Smooth muscle cell (in vitro differentiated cells): ENCODE data around the gene MAGI3. TPM values are rescaled to one million over a fixed set of nuclear protein-coding genes. Genes with fewer than 3 reads are reported as not detected.

ENCODE experiments used
- DNase-seq: peaks from one replicate; lab custom pipeline; 2025; ENCODE audit not compliant: unreplicated experiment; lab: John Stamatoyannopoulos, UW
- H2AFZ ChIP-seq: fragments of 200-600 bp; sonication (generic); 2 replicates; pipeline ENCODE4 v1.6.0; 2016; ENCODE audit warnings: antibody characterized with exemption, low read depth, mild to moderate bottlenecking
- H3F3A ChIP-seq: fragments of 200-600 bp; sonication (generic); 2 replicates; pipeline ENCODE4 v1.6.0; 2017; ENCODE audit warnings: antibody characterized with exemption, low read depth
- H3K27ac ChIP-seq: fragments of 200-600 bp; sonication (generic); 2 replicates; pipeline ENCODE4 v1.5.1; 2016; ENCODE audit warnings: low read depth, mild to moderate bottlenecking
- H3K27me3 ChIP-seq: fragments of 200-600 bp; sonication (generic); 2 replicates; pipeline ENCODE4 v1.6.1; 2016; ENCODE audit warnings: low read depth, mild to moderate bottlenecking
- H3K36me3 ChIP-seq: fragments of 200-600 bp; sonication (generic); 2 replicates; pipeline ENCODE4 v1.5.1; 2016; ENCODE audit warnings: low read depth
- H3K4me1 ChIP-seq: fragments of 200-600 bp; sonication (generic); 2 replicates; pipeline ENCODE4 v1.5.1; 2016; ENCODE audit warnings: low read depth
- H3K4me2 ChIP-seq: fragments of 200-600 bp; sonication (generic); 2 replicates; pipeline ENCODE4 v1.6.0; 2016; ENCODE audit warnings: mild to moderate bottlenecking
- H3K4me3 ChIP-seq: fragments of 200-600 bp; sonication (generic); 2 replicates; pipeline ENCODE4 v1.5.1; 2016; ENCODE audit warnings: mild to moderate bottlenecking
- H3K79me2 ChIP-seq: fragments of 200-600 bp; sonication (generic); 2 replicates; pipeline ENCODE4 v1.6.0; 2016; ENCODE audit warnings: low read depth, mild to moderate bottlenecking
- H3K9ac ChIP-seq: fragments of 200-600 bp; sonication (generic); 2 replicates; pipeline ENCODE4 v1.6.0; 2016; ENCODE audit warnings: low read depth
- H3K9me3 ChIP-seq: fragments of 200-600 bp; sonication (generic); replicated peaks from 2 replicates; pipeline ENCODE4 v1.5.1; 2016; ENCODE audit warnings: low read depth
- H4K20me1 ChIP-seq: fragments of 200-600 bp; sonication (generic); 2 replicates; pipeline ENCODE4 v1.6.0; 2016; ENCODE audit warnings: low read depth
- CTCF ChIP-seq: fragments of 200-600 bp; sonication (generic); IDR thresholded peaks from 2 replicates; pipeline ENCODE4 v1.5.1; 2017; ENCODE audit warnings: borderline replicate concordance, mild to moderate bottlenecking, antibody characterized with exemption; ENCODE audit not compliant: insufficient read depth, poor library complexity, severe bottlenecking
- WGBS: methylation state at CpG from one replicate; pipeline ENCODE4 v1.1.7; 2016; ENCODE audit warnings: low lambda C conversion rate; 5-methylcytosine and 5-hydroxymethylcytosine counted together
- polyA plus RNA-seq: library from polyadenylated mRNA; unstranded; fragments of >200 nt; fragmentation: Nextera tagmentation; extraction: Ambion mirVana; gene quantifications from 2 replicates; pipeline ENCODE4 v1.2.1, GENCODE V29; 2016
- total RNA-seq: library from RNA; depleted of rRNA; stranded (reverse); fragments of >200 nt; gene quantifications from 2 replicates; pipeline ENCODE4 v1.2.3, GENCODE V29; 2014

MAGI3 gene
- total and polyA plus RNA-seq, 2 experiments from 2014 or later: 10.9 to 19.1 TPM

- H3K27me3 ChIP-seq: no peaks in the 10 kb centered on the region
- H4K20me1 ChIP-seq: peaks cover 41% of the 10 kb centered on the region
- no peaks in the 10 kb centered on the region for H3F3A ChIP-seq
- no peak overlapping the region for H3K9ac ChIP-seq
- no peak overlapping the region for H2AFZ ChIP-seq
- H3K4me3 ChIP-seq: no peak overlapping the region
- no peak for TF ChIP-seq CTCF
- H3K27ac ChIP-seq: no peak overlapping the region
- H3K4me1 ChIP-seq: no peaks in the 10 kb centered on the region
- H3K36me3 ChIP-seq: no peaks in the 10 kb centered on the region
- H3K79me2 ChIP-seq: peaks cover 64% of the 10 kb centered on the region
- H3K4me2 ChIP-seq: no peak overlapping the region
- peaks cover 2% of the 10 kb centered on the region for H3K9me3 ChIP-seq
- 87% methylated on average over 2 of the region's 2 CpGs for WGBS
- DNase-seq: no peak
Observed at GRCh38 chr1:113439277-113439670, 49.0 kb downstream of the MAGI3 start.

GRCh38 chr1:113442131-113442530 lies 51.8 kb downstream of the MAGI3 start:
- no peaks in the 10 kb centered on the region for H3K36me3 ChIP-seq
- H4K20me1 ChIP-seq: peaks cover 17% of the 10 kb centered on the region
- H3K27ac ChIP-seq: no peak overlapping the region
- no peaks in the 10 kb centered on the region for H3K4me1 ChIP-seq
- peaks cover 10% of the 10 kb centered on the region for H3K9me3 ChIP-seq
- H3F3A ChIP-seq: no peaks in the 10 kb centered on the region
- no peak overlapping the region for H2AFZ ChIP-seq
- 95% methylated on average over 2 of the region's 2 CpGs for WGBS
- no peak overlapping the region for H3K9ac ChIP-seq
- no peaks in the 10 kb centered on the region for H3K27me3 ChIP-seq
- TF ChIP-seq CTCF: no peak
- peaks cover 63% of the 10 kb centered on the region for H3K79me2 ChIP-seq
- no peak for DNase-seq
- H3K4me2 ChIP-seq: no peak overlapping the region
- H3K4me3 ChIP-seq: no peak overlapping the region

GRCh38 chr1:113444857-113445256 lies 54.5 kb downstream of the MAGI3 start:
- H3K27ac ChIP-seq: no peak overlapping the region
- H3F3A ChIP-seq: no peaks in the 10 kb centered on the region
- H2AFZ ChIP-seq: no peak overlapping the region
- H3K4me2 ChIP-seq: no peak overlapping the region
- H3K27me3 ChIP-seq: no peaks in the 10 kb centered on the region
- no peaks in the 10 kb centered on the region for H3K4me1 ChIP-seq
- H3K36me3 ChIP-seq: no peaks in the 10 kb centered on the region
- H3K9me3 ChIP-seq: peaks cover 10% of the 10 kb centered on the region
- no peak overlapping the region for H3K9ac ChIP-seq
- TF ChIP-seq CTCF: no peak
- H4K20me1 ChIP-seq: peaks cover 6% of the 10 kb centered on the region
- DNase-seq: no peak
- no peak overlapping the region for H3K4me3 ChIP-seq
- peaks cover 77% of the 10 kb centered on the region for H3K79me2 ChIP-seq

- no peaks in the 10 kb centered on the region for H3K27me3 ChIP-seq
- no peak overlapping the region for H3K9ac ChIP-seq
- H2AFZ ChIP-seq: no peak overlapping the region
- no peaks in the 10 kb centered on the region for H3F3A ChIP-seq
- WGBS: 46% methylated on average over 1 of the region's 1 CpG
- no peak for DNase-seq
- peaks cover 22% of the 10 kb centered on the region for H3K4me1 ChIP-seq
- no peak overlapping the region for H3K4me2 ChIP-seq
- no peak for TF ChIP-seq CTCF
- H4K20me1 ChIP-seq: no peaks in the 10 kb centered on the region
- no peaks in the 10 kb centered on the region for H3K36me3 ChIP-seq
- peaks cover 77% of the 10 kb centered on the region for H3K79me2 ChIP-seq
- no peak overlapping the region for H3K27ac ChIP-seq
- H3K9me3 ChIP-seq: no peaks in the 10 kb centered on the region
- no peak overlapping the region for H3K4me3 ChIP-seq
Observed at GRCh38 chr1:113451710-113452109, 61.4 kb downstream of the MAGI3 start.
